Gastrocnemius medialis (tissue), 4 donors: ENCODE results near the gene GGA1.
A peak's percentile ranks its signal among the peaks of the same experiment; 100 is the strongest.

Experiments
- POLR2A ChIP-seq, 2 donors: fragments of 450-650 bp; IDR thresholded peaks; one replicate each; pipeline ENCODE4 v1.6.1; 2017; ENCODE audit warnings: antibody characterized with exemption in 2 of 2, mild to moderate bottlenecking in 2 of 2, moderate library complexity in 2 of 2
- TF ChIP-seq, protein P1 (sequence below), 5 experiments: fragments of 450-650 bp in 3 of 5; fragments of 200-600 bp in 2 of 5; sonication (generic) in 2 of 5; IDR thresholded peaks in 4 of 5; conservative IDR thresholded peaks in 1 of 5; 1 replicate in 4 of 5; 2 replicates in 1 of 5; pipeline ENCODE4 v1.5.1; 2016 to 2019; ENCODE audit warnings: antibody characterized with exemption in 5 of 5, mild to moderate bottlenecking in 3 of 5, moderate library complexity in 3 of 5

DNA sequence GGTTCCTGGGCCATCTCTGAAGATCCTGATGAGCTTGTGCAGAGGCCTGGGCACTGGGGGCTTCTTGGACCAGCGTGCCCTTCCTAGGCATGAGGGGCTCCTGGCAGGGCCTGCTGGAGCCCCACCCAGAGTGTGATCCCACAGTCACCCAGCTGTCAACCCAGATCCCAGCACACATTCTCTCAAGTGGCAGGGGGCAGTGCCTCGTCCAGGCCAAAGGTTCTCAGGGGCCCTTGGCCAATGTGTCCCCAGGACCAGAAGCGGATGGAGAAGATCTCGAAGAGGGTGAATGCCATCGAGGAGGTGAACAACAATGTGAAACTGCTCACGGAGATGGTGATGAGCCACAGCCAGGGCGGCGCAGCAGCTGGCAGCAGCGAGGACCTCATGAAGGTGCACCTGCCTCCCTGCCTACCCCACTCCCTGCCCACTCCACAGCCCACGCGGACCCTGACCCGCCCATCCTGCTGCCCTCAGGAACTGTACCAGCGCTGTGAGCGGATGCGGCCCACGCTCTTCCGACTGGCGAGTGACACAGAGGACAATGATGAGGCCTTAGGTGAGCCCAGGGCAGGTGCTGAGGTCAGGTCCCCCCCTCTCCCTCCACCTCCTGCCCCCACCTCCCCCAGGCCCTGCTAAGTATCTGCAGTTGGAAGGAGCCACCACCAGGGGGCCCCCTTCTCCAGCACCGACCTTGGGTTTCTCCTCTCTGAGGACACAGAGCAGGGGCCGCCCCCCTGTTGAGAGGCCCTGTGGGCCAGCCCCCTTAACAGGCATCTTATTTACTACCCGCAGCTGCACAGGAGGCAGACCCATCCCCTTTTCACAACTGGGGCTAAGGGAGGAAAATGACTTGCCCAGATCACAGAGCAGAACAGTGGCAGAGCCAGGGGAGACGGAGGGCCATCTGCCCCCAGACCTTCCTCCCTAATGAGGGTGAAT lies 14.7 kb downstream of the GGA1 start:
- TF ChIP-seq, protein P1, sequence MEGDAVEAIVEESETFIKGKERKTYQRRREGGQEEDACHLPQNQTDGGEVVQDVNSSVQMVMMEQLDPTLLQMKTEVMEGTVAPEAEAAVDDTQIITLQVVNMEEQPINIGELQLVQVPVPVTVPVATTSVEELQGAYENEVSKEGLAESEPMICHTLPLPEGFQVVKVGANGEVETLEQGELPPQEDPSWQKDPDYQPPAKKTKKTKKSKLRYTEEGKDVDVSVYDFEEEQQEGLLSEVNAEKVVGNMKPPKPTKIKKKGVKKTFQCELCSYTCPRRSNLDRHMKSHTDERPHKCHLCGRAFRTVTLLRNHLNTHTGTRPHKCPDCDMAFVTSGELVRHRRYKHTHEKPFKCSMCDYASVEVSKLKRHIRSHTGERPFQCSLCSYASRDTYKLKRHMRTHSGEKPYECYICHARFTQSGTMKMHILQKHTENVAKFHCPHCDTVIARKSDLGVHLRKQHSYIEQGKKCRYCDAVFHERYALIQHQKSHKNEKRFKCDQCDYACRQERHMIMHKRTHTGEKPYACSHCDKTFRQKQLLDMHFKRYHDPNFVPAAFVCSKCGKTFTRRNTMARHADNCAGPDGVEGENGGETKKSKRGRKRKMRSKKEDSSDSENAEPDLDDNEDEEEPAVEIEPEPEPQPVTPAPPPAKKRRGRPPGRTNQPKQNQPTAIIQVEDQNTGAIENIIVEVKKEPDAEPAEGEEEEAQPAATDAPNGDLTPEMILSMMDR (IDR thresholded peaks at IDR 0.05 in 4 of 5, conservative IDR thresholded peaks at IDR 0.05 in 1 of 5) = peak; percentile 36 to 91 (median 64)
- no peak for TF ChIP-seq POLR2A (IDR thresholded peaks at IDR 0.05)
